ENCODE results near the gene C1QTNF8.

- TF ChIP-seq CTCF (IDR thresholded peaks at IDR 0.05) (no peak), POLR2A (IDR thresholded peaks at IDR 0.05) (no peak)
Measured at GRCh38 chr16:1053700-1054368, 42.2 kb downstream of the C1QTNF8 start.
